HUES6 (cell line): ENCODE results near the gene HDAC9.

Experiments
- H3K27ac ChIP-seq: 2 replicates; pipeline ENCODE4 v1.7.0; 2013; ENCODE audit warnings: low read depth, mild to moderate bottlenecking, low read length, inconsistent platforms
- H3K27me3 ChIP-seq: 2 replicates; pipeline ENCODE4 v1.6.1; 2013; ENCODE audit warnings: low read length; ENCODE audit not compliant: control insufficient read depth, insufficient read depth
- H3K36me3 ChIP-seq: 2 replicates; pipeline ENCODE4 v1.6.1; 2013; ENCODE audit warnings: low read length; ENCODE audit not compliant: control insufficient read depth, insufficient read depth
- H3K4me1 ChIP-seq: 2 replicates; pipeline ENCODE4 v1.6.1; 2013; ENCODE audit warnings: low read length; ENCODE audit not compliant: control insufficient read depth, insufficient read depth
- H3K4me3 ChIP-seq: 2 replicates; pipeline ENCODE4 v1.5.1; 2013; ENCODE audit warnings: low read depth, low read length
- H3K9ac ChIP-seq: one replicate; pipeline ENCODE4 v1.6.1; 2013; ENCODE audit warnings: mild to moderate bottlenecking, low read length
- H3K9me3 ChIP-seq: 2 replicates; pipeline ENCODE4 v1.6.1; 2013; ENCODE audit warnings: low read depth, low read length; ENCODE audit not compliant: control insufficient read depth, insufficient read depth

The HDAC9 gene

GRCh38 chr7:18526368-18526878 lies 30.9 kb downstream of the HDAC9 start:
- H3K27me3 ChIP-seq = no peaks in the 10 kb centered on the region
- no peak overlapping the region for H3K27ac ChIP-seq
- H3K36me3 ChIP-seq = no peaks in the 10 kb centered on the region
- no peak overlapping the region for H3K4me3 ChIP-seq
- no peak overlapping the region for H3K9ac ChIP-seq
- H3K9me3 ChIP-seq = no peaks in the 10 kb centered on the region
- H3K4me1 ChIP-seq = no peaks in the 10 kb centered on the region; the same call in 1 of the 2 replicates

GRCh38 chr7:18529239-18529638 lies 33.7 kb downstream of the HDAC9 start:
- H3K9me3 ChIP-seq = no peaks in the 10 kb centered on the region
- no peaks in the 10 kb centered on the region for H3K4me1 ChIP-seq
- no peaks in the 10 kb centered on the region for H3K36me3 ChIP-seq
- H3K27ac ChIP-seq = no peak overlapping the region
- no peaks in the 10 kb centered on the region for H3K27me3 ChIP-seq
- H3K9ac ChIP-seq = no peak overlapping the region
- no peak overlapping the region for H3K4me3 ChIP-seq

DNA sequence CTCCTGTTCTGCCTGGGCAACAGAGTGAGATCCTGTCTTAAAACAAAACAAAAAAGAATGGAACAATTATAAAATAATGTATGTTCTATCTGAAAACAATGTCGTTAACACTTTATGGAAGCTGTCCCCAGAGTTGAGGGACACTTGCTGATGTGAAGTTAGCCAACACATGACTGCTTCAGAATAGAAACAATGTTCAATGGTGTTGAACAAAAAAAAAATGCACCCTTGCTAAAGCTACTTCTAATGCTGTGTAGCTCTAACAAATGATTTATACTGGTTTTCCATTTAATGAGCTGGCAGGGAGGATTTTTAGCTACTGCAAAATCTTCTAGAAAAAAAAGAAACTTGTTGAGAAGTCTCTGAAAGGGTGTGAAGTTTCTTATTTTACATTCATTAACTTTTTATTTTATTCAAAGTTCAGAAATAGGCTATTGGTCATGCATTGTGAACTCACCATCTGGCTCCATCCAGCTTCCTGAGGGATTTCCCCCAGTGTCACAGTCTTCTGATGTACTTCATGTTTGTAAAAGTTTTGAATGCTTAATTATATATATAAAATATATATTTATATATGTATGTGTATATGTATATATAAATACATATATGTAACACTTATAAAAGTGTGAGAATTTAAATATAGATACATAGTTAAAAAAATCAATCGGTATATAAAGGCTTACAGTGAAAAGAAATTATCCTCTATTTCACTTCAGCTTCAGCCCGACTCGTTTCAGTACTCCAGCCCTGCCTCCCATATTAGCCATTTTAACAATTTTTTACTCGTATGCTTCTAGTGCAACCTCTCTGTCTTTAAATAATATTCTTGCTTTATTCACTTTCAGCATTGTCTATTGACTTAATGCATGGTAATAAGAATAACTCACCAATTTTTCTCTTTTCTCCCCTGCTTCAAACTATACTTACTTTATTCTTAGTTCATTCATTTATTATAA lies 35.0 kb downstream of the HDAC9 start:
- H3K9ac ChIP-seq = no peak overlapping the region
- peaks cover 2% of the 10 kb centered on the region; the same call in 1 of the 2 replicates for H3K4me1 ChIP-seq
- no peaks in the 10 kb centered on the region for H3K36me3 ChIP-seq
- no peaks in the 10 kb centered on the region for H3K27me3 ChIP-seq
- H3K4me3 ChIP-seq = no peak overlapping the region
- no peaks in the 10 kb centered on the region for H3K9me3 ChIP-seq
- H3K27ac ChIP-seq = no peak overlapping the region

GRCh38 chr7:18531539-18531938 lies 36.0 kb downstream of the HDAC9 start:
- Histone ChIP-seq H3K36me3 (no peaks in the 10 kb centered on the region), H3K27me3 (no peaks in the 10 kb centered on the region), H3K27ac (no peak overlapping the region), H3K9ac (no peak overlapping the region), H3K9me3 (no peaks in the 10 kb centered on the region), H3K4me1 (peaks cover 9% of the 10 kb centered on the region), H3K4me3 (no peak overlapping the region)

GRCh38 chr7:18532813-18533212 lies 37.3 kb downstream of the HDAC9 start:
- H3K4me1 ChIP-seq = peaks cover 9% of the 10 kb centered on the region
- H3K27me3 ChIP-seq = no peaks in the 10 kb centered on the region
- no peak overlapping the region for H3K27ac ChIP-seq
- no peak overlapping the region for H3K9ac ChIP-seq
- H3K4me3 ChIP-seq = no peak overlapping the region
- H3K9me3 ChIP-seq = no peaks in the 10 kb centered on the region
- no peaks in the 10 kb centered on the region for H3K36me3 ChIP-seq

GRCh38 chr7:18534481-18534880 lies 38.9 kb downstream of the HDAC9 start:
- no peak overlapping the region for H3K27ac ChIP-seq
- no peaks in the 10 kb centered on the region for H3K36me3 ChIP-seq
- no peak overlapping the region for H3K9ac ChIP-seq
- H3K9me3 ChIP-seq = no peaks in the 10 kb centered on the region
- peaks cover 9% of the 10 kb centered on the region for H3K4me1 ChIP-seq
- H3K4me3 ChIP-seq = no peak overlapping the region
- H3K27me3 ChIP-seq = no peaks in the 10 kb centered on the region

DNA sequence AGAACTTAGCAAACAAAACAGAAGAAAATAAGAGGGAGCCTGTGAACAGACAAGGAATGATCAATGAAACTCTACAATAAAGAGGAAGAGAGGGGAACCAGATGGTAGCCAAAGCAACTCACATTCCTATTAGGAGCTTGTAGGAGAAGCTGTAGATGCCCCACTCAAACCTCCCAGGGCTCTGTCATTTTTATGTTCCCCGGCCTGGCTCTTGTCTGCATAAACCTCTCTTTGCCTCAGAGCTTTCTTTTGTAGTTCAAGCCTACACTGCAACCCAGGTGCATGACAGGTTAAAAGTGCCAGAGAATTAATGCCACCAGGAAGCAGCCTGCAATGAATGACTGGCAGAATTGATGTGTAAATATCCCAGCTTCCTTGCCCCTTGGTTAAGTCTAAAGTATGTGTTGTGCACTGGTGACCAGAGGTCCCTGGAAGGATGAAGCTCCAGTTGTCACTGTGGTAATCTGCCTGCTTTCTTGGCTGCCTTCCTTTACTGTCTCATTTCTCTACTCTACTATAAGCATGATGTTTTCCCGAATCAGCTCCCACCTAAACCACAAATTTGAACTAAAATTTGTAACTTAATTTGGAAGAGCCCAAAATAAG lies 40.4 kb downstream of the HDAC9 start:
- Histone ChIP-seq H3K36me3 (no peaks in the 10 kb centered on the region), H3K9ac (no peak overlapping the region), H3K27me3 (no peaks in the 10 kb centered on the region), H3K4me3 (no peak overlapping the region), H3K4me1 (peaks cover 9% of the 10 kb centered on the region), H3K27ac (no peak overlapping the region), H3K9me3 (no peaks in the 10 kb centered on the region)

DNA sequence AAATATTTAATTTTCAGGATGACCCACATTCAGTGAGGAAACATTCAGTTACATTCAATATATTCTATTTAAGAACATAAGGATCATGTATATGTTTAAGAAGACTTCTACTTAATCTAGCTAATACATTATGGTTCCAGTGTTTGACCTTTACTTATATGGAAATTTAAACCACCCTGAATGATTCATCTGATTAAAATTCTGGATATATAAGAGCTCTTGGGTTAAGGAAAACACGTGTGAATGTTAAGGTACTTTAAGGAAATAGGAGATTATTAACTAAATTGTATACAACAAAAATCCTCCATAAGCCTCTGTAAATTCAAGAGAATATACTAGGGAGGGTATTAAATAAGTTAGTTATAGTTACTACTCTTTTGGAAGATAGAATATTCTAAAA lies 40.9 kb downstream of the HDAC9 start:
- Histone ChIP-seq H3K36me3 (no peaks in the 10 kb centered on the region), H3K4me3 (no peak overlapping the region), H3K27me3 (no peaks in the 10 kb centered on the region), H3K4me1 (peaks cover 9% of the 10 kb centered on the region), H3K27ac (no peak overlapping the region), H3K9ac (no peak overlapping the region), H3K9me3 (no peaks in the 10 kb centered on the region)

- H3K9me3 ChIP-seq = no peaks in the 10 kb centered on the region
- H3K27me3 ChIP-seq = no peaks in the 10 kb centered on the region
- no peak overlapping the region for H3K9ac ChIP-seq
- peaks cover 9% of the 10 kb centered on the region for H3K4me1 ChIP-seq
- H3K36me3 ChIP-seq = no peaks in the 10 kb centered on the region
- no peak overlapping the region for H3K27ac ChIP-seq
- no peak overlapping the region for H3K4me3 ChIP-seq
Observed at GRCh38 chr7:18538554-18539250, 43.2 kb downstream of the HDAC9 start.

GRCh38 chr7:18540396-18540795 lies 44.8 kb downstream of the HDAC9 start:
- Histone ChIP-seq H3K9ac (no peak overlapping the region), H3K9me3 (no peaks in the 10 kb centered on the region), H3K4me3 (no peak overlapping the region), H3K27ac (no peak overlapping the region), H3K27me3 (no peaks in the 10 kb centered on the region), H3K4me1 (peaks cover 8% of the 10 kb centered on the region), H3K36me3 (no peaks in the 10 kb centered on the region)
